Measurements from ENCODE around the gene RPA3. TPM values are rescaled to one million over a fixed set of nuclear protein-coding genes. Genes with fewer than 3 reads are reported as not detected.

Gene RPA3
- total RNA-seq, 1 experiment from 2014 or later: 53.7 TPM

Other genes with a start within 250 kb of the RPA3 start
- gene COL28A1, start 182.7 kb downstream of the RPA3 start, total RNA-seq (2014; rRNA removed; shearing (Covaris generic)): 0.26 and 0.32 TPM in 2 replicates
- 49.2 and 51.2 TPM in 2 replicates for gene MIOS, start 151.7 kb downstream of the RPA3 start, total RNA-seq (2014; rRNA removed; shearing (Covaris generic))
- 32.1 and 35.2 TPM in 2 replicates for gene UMAD1, start 77.9 kb downstream of the RPA3 start, total RNA-seq (2014; rRNA removed; shearing (Covaris generic))

All from SK-MEL-5 (cell line).